Naive thymus-derived CD8-positive, alpha-beta T cell (primary cell): ENCODE data around the gene SF3B4. TPM values are rescaled to one million over a fixed set of nuclear protein-coding genes. Genes with fewer than 3 reads are reported as not detected.
A peak's percentile ranks its signal among the peaks of the same experiment; 100 is the strongest.

Experiments used
- ATAC-seq, 2 donors: fragments of 150-1000 bp; cut with Tn5 transposase in 1 of 2; sonication (Bioruptor Pico), chemical (Tn5 transposase) in 1 of 2; 1 replicate in 1 of 2; 2 replicates in 1 of 2; pipeline ENCODE4 v1.10.0; 2021; ENCODE audit warnings: mild to moderate bottlenecking in 2 of 2, moderate library complexity in 2 of 2
- POLR2A ChIA-PET: fragments of 350-600 bp; sonication (Branson Sonifier 250); formaldehyde crosslinking; loops from one replicate; lab custom pipeline; 2021; ENCODE audit warnings: antibody characterized with exemption; lab: Charles Lee
- DNase-seq, 10 donors: peaks; one replicate each; pipeline versions ENCODE4 v3.0.0 to v3.0.0-alpha.2; 2020 to 2022
- H3K27ac Mint-ChIP-seq, 10 donors: one replicate each; pipeline ENCODE4 v1.8.0; 2020 to 2022; ENCODE audit warnings: mild to moderate bottlenecking in 10 of 10, mixed read lengths in 10 of 10, moderate library complexity in 4 of 10, inconsistent platforms in 1 of 10
- H3K27me3 Mint-ChIP-seq, 5 donors: one replicate each; pipeline ENCODE4 v1.8.0; 2021 to 2022; ENCODE audit warnings: mixed read lengths in 5 of 5
- H3K36me3 Mint-ChIP-seq, 3 donors: one replicate each; pipeline ENCODE4 v1.8.0; 2020 to 2022; ENCODE audit warnings: mixed read lengths in 3 of 3, mild to moderate bottlenecking in 2 of 3, inconsistent platforms in 1 of 3
- H3K4me1 Mint-ChIP-seq, 4 donors: one replicate each; pipeline ENCODE4 v1.8.0; 2021 to 2022; ENCODE audit warnings: mixed read lengths in 4 of 4
- H3K4me3 Mint-ChIP-seq, 10 donors: one replicate each; pipeline ENCODE4 v1.8.0; 2020 to 2022; ENCODE audit warnings: mild to moderate bottlenecking in 10 of 10, mixed read lengths in 10 of 10, moderate library complexity in 6 of 10, inconsistent platforms in 1 of 10
- H3K9me3 Mint-ChIP-seq, 9 donors: one replicate each; pipeline ENCODE4 v1.8.0; 2020 to 2022; ENCODE audit warnings: mixed read lengths in 9 of 9, mild to moderate bottlenecking in 3 of 9, inconsistent platforms in 1 of 9, moderate library complexity in 1 of 9
- polyA plus RNA-seq, 3 donors: library from polyadenylated mRNA; unstranded; fragments of 300-500 nt; fragmentation: Illumina TruSeq; gene quantifications; one replicate each; pipeline ENCODE4 v1.2.3, GENCODE V29; 2021
- total RNA-seq, 8 experiments: library from RNA in 2 of 8; stranded (reverse) in 2 of 8; gene quantifications; one replicate each; pipeline ENCODE4 v1.2.3 and lab custom pipeline; 2021 to 2026

SF3B4 gene
- total and polyA plus RNA-seq, 5 experiments from 2014 or later: 46.5 to 90.4 (median 55.7) TPM

DNA sequence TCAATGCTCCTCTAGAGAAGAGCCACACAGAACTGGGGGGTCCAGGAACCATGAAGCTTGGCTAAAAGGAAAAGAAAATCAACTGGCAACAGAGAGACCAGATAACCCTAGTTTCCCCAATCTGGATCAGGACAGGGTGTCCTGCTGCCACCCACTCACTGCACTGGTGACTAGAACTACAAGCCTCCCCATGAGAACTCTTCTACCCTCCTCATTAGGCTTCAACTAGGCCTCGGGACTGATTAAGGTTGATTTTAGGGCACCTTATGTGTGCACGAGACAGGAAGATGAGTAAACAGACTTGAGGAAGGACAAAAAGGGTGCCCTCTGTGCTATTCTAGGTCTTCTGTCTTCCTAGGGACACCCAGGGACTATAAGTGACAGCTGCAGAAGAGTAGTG, 2.3 kb upstream of the SF3B4 start:
- peaks cover 4 to 16% (median 5%) of the 10 kb centered on the region in 5 donors for H3K27me3 Mint-ChIP-seq
- H3K4me1 Mint-ChIP-seq: peaks cover 23 to 54% (median 34%) of the 10 kb centered on the region in 4 donors
- ATAC-seq (no peak), DNase-seq (no peak)
- H3K27ac Mint-ChIP-seq: peak overlapping the region in 7 of 10 donors; percentile 1 to 98 (median 53)
- H3K36me3 Mint-ChIP-seq: peaks cover 7 to 18% (median 15%) of the 10 kb centered on the region in 3 donors
- H3K9me3 Mint-ChIP-seq: no peaks in the 10 kb centered on the region
- peak overlapping the region in 2 of 10 donors; percentile 22 to 34 for H3K4me3 Mint-ChIP-seq
- POLR2A ChIA-PET: interaction anchor here (0.5 to 3.0 kb wide), 6 partner anchors 14 to 86 kb away, joined by 4 to 21 read pairs (median 8); partner anchors contain the start of gene BOLA1

DNA sequence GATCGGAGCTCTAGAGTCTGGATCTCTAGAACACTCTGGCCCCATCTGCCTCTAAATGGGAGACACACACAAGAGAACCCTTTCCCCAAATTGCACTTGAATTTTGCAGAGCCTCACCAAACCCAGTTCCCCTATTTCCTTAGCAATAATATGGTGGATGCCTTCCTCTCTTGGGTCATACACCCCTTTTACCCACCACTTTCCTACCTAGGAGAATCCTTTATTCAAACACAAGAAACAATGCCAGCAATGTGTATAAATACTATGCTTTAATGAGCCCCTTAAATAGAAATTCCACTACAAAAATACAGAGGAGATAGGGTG, 760 bp upstream of the SF3B4 start:
- no peak for DNase-seq
- H3K27ac Mint-ChIP-seq: peak overlapping the region; percentile 96 to 99 (median 98)
- POLR2A ChIA-PET: interaction anchor here (0.6 to 3.0 kb wide), 17 partner anchors 13 to 436 kb away, joined by 3 to 84 read pairs (median 4); partner anchors contain the start of genes APH1A, BOLA1, PLEKHO1 and RPRD2
- H3K36me3 Mint-ChIP-seq: peaks cover 13 to 33% (median 27%) of the 10 kb centered on the region in 3 donors
- H3K4me3 Mint-ChIP-seq: peak overlapping the region; percentile 89 to 97 (median 92)
- H3K27me3 Mint-ChIP-seq: peaks cover 0 to 16% (median 5%) of the 10 kb centered on the region in 5 donors
- no peaks in the 10 kb centered on the region for H3K9me3 Mint-ChIP-seq
- H3K4me1 Mint-ChIP-seq: peaks cover 30 to 63% (median 45%) of the 10 kb centered on the region in 4 donors
- ATAC-seq: no peak

DNA sequence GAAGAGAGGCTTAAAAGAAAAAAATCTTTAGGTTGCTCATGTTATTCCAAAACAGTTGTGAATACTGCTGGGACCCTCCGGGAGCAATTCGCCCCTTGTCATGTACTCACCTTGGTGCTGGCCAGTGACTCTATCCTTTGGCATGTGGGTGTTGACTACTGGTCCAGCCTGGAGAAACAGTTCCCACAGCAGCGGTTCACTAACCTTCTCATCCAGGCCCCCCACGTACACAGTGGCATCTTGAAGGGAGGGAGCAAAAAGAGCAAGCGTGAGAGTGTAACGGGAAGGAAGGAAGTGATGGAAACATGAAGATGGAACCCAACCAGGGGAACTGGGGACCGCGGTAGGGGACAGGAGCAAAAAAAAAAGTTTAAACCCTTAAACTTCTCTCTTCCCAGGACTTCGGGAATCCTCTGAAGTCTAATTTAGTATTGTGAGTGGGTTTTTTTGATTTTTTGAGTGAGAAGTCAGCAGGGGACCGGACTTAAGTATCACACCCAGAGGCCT, 494 bp downstream of the SF3B4 start:
- Mint-ChIP-seq H3K4me3 (peak overlapping the region; percentile 89 to 97 (median 92)), H3K9me3 (no peaks in the 10 kb centered on the region), H3K4me1 (peaks cover 29 to 63% (median 47%) of the 10 kb centered on the region in 4 donors), H3K27ac (peak overlapping the region; percentile 96 to 99 (median 98)), H3K27me3 (peaks cover 0 to 14% (median 5%) of the 10 kb centered on the region in 5 donors), H3K36me3 (peaks cover 13 to 45% (median 37%) of the 10 kb centered on the region in 3 donors)
- peak in 1 of 10 donors; percentile 6 for DNase-seq
- ATAC-seq: no peak
- POLR2A ChIA-PET: interaction anchor here (1.3 to 1.5 kb wide), 4 partner anchors 11 to 140 kb away, joined by 3 to 84 read pairs (median 6); partner anchors contain the start of gene VPS45

DNA sequence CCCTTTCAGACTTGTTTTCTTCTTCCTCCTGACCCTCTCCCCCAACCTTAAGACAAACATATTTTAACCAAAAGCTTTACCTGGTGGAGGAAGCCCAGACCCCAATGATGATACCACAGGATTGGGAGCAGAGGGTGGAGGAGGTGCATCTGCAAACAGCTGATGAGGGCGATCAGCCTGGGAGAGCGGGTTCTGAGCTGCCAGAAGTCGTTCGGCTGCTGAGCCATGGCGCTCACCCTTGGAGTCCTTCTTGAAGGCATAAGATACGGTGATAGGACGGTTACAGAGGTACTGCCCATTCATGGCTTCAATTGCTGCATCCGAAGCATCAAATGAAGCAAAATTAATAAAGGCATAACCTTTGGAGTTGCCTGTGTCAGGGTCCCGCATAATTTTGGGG, 1.3 kb downstream of the SF3B4 start:
- ATAC-seq (no peak), DNase-seq (no peak)
- H3K4me3 Mint-ChIP-seq: peak overlapping the region; percentile 41 to 97 (median 92)
- H3K36me3 Mint-ChIP-seq: peaks cover 13 to 52% (median 35%) of the 10 kb centered on the region in 3 donors
- H3K27me3 Mint-ChIP-seq: peaks cover 0 to 6% (median 2%) of the 10 kb centered on the region in 5 donors
- no peaks in the 10 kb centered on the region for H3K9me3 Mint-ChIP-seq
- peaks cover 28 to 63% (median 47%) of the 10 kb centered on the region in 4 donors for H3K4me1 Mint-ChIP-seq
- POLR2A ChIA-PET: interaction anchor here (0.6 to 2.3 kb wide), 5 partner anchors 10 to 39 kb away, joined by 3 to 17 read pairs (median 4); a partner anchor contains a TSS
- H3K27ac Mint-ChIP-seq: peak overlapping the region in 6 of 10 donors; percentile 30 to 81 (median 46)

DNA sequence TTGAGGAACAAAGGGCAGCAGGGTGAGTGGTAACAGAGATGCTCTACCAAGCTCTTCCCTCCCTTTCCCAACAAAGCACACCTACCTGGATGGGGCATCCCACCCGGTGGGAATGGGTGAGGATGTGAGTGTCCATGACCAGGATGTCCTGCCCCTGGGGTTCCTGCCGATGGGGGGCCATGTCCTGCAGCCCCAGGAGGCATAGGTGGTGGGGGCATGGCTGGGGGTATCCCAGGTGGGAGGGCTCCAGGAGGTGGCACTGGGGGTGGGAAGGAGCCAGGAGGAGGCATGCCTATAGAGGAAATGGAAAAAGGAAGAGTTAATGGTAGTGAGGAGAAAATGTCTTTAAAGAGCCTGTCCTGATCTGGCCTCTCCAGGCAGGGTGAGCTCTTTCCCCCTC, 1.9 kb downstream of the SF3B4 start:
- Mint-ChIP-seq H3K4me3 (peak overlapping the region; percentile 41 to 97 (median 82)), H3K4me1 (peaks cover 28 to 57% (median 47%) of the 10 kb centered on the region in 4 donors), H3K27ac (peak overlapping the region in 7 of 10 donors; percentile 30 to 81 (median 48)), H3K9me3 (no peaks in the 10 kb centered on the region), H3K36me3 (peaks cover 13 to 52% (median 35%) of the 10 kb centered on the region in 3 donors), H3K27me3 (peaks cover 0 to 1% (median 0%) of the 10 kb centered on the region in 5 donors)
- POLR2A ChIA-PET: interaction anchor here (1.1 to 2.3 kb wide), 4 partner anchors 10 to 81 kb away, joined by 3 to 17 read pairs (median 5); a partner anchor contains a TSS
- ATAC-seq: no peak
- no peak for DNase-seq

DNA sequence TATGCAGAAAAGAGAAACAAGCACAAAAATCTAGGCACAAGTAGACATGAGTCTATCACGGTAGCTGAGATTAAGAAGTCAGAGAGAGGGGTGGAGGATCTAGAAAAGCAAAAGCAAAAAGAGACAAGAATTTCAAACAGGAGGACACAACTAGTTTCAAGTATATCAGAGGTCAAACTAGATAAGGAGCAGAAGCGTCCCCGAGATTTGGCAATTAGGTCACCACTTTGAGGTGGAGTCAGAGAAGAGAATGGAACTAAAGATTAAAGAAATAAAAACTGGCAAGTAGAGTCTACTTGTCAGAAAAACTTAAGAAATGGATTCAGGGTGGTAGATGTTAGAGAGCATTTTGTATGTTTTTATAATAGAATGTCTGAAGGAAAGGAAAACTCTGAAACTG, 2.3 kb downstream of the SF3B4 start:
- POLR2A ChIA-PET: interaction anchor here (1.1 to 2.3 kb wide), 3 partner anchors 25 to 81 kb away, joined by 3 to 17 read pairs (median 4); a partner anchor contains a TSS
- ATAC-seq (no peak), DNase-seq (no peak)
- Mint-ChIP-seq H3K27ac (peak overlapping the region in 5 of 10 donors; percentile 18 to 60 (median 53)), H3K4me3 (peak overlapping the region in 9 of 10 donors; percentile 46 to 95 (median 76)), H3K9me3 (no peaks in the 10 kb centered on the region), H3K4me1 (peaks cover 28 to 55% (median 47%) of the 10 kb centered on the region in 4 donors), H3K27me3 (no peaks in the 10 kb centered on the region), H3K36me3 (peaks cover 13 to 52% (median 35%) of the 10 kb centered on the region in 3 donors)

DNA sequence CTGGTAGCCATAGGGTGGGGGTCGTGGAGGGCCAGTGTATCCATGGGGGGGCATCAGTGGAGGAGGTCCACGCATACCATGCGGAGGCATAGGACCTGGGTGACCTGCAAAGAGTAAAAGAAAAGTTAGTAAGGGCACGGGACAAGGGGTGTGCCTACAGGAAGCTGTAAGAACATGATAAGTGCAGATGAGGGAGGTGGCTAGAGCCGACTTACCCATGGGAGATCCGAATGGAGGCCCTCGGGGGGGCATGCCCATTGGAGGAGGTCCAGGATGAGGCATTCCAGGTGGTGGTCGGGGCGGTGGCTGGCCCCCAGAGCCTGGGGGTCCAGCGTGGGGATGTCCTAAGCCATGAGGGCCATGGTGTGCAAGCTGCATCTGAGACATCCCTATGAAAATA, 4.0 kb downstream of the SF3B4 start:
- peak overlapping the region in 2 of 10 donors; percentile 27 to 85 for H3K27ac Mint-ChIP-seq
- no peaks in the 10 kb centered on the region for H3K9me3 Mint-ChIP-seq
- H3K4me1 Mint-ChIP-seq: peaks cover 26 to 50% (median 44%) of the 10 kb centered on the region in 4 donors
- POLR2A ChIA-PET: interaction anchor here (3.2 kb wide), 1 partner anchor 36 kb away, joined by 14 read pairs; a partner anchor contains a TSS
- H3K4me3 Mint-ChIP-seq: peak overlapping the region in 3 of 10 donors; percentile 6 to 55 (median 54)
- no peak for DNase-seq
- no peak for ATAC-seq
- H3K27me3 Mint-ChIP-seq: no peaks in the 10 kb centered on the region
- H3K36me3 Mint-ChIP-seq: peaks cover 13 to 52% (median 35%) of the 10 kb centered on the region in 3 donors

DNA sequence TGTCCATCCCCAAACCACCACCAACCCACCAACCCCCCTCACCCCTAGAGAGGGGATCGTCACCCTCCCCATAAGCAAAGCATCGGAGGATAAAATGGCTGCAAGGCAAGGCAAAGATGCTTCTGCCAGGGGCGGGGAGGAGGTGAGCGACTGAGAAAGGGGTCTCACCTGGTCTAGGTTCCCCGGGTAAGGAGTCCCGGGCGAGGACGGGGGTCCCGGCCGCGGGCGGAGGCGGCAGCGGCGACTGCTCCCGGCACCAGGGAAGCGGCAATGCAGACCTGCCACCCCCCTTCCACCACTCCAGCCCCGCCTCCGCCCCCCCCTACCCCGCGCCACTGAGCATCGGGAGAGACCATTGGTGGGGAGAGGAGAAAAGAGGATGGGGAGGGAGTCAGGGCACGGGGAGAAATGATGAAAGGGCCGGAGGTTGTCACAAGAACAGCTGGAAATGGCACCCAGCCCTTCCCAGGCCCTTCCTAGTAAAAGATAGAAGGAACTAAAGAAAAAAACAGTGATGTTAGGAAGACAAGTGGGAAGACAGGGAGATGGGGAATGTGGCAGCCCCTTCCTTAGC, 9.9 kb downstream of the SF3B4 start, which contains the start of gene SV2A:
Gene SV2A, minus strand, starts transcription at position 274 of the 574 bp plus-strand sequence. CDS start 4,004 bp downstream, outside the sequence.
- Mint-ChIP-seq H3K4me3 (peak within 1 kb of the TSS; percentile 68 to 93 (median 90)), H3K36me3 (peaks cover 0 to 12% (median 6%) of the 10 kb centered on the region in 3 donors), H3K27me3 (peaks cover 0 to 4% (median 0%) of the 10 kb centered on the region in 5 donors), H3K9me3 (no peaks in the 10 kb centered on the region), H3K27ac (peak within 1 kb of the TSS; percentile 31 to 89 (median 86)), H3K4me1 (peaks cover 12 to 47% (median 42%) of the 10 kb centered on the region in 4 donors)
- ATAC-seq (peak; percentile 66 to 76), DNase-seq (peak in 7 of 10 donors; percentile 28 to 70 (median 41))
- POLR2A ChIA-PET: interaction anchor here (2.3 kb wide), 1 partner anchor 30 kb away, joined by 7 read pairs; a partner anchor contains a TSS

DNA sequence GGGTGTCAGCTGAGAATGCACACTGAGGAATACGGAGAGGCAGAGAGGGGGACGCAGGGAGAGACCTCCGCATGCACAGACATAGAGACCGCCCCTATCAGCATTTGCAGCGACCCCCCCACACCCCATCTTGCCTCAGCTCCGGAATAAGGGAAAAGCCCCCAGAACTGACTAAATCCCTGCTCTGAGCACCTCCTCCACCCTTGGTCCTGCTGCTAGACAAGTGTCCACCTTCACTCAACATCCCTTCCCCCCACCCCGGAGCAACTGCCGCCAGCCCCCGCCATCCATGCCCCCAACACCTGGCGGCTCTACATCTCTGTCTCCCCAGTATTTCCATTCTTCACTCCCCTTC, 10.7 kb downstream of the SF3B4 start:
- Mint-ChIP-seq H3K9me3 (no peaks in the 10 kb centered on the region), H3K4me3 (peak overlapping the region; percentile 68 to 93 (median 90)), H3K4me1 (peaks cover 14 to 46% (median 42%) of the 10 kb centered on the region in 4 donors), H3K36me3 (peaks cover 0 to 4% (median 3%) of the 10 kb centered on the region in 3 donors), H3K27me3 (peaks cover 0 to 4% (median 0%) of the 10 kb centered on the region in 5 donors), H3K27ac (peak overlapping the region in 7 of 10 donors; percentile 31 to 85 (median 78))
- ATAC-seq (peak; percentile 44 to 50), DNase-seq (no peak)
- POLR2A ChIA-PET: interaction anchor here (1.5 to 2.8 kb wide), 3 partner anchors 9 to 29 kb away, joined by 6 to 20 read pairs (median 15); partner anchors contain the start of gene SF3B4

DNA sequence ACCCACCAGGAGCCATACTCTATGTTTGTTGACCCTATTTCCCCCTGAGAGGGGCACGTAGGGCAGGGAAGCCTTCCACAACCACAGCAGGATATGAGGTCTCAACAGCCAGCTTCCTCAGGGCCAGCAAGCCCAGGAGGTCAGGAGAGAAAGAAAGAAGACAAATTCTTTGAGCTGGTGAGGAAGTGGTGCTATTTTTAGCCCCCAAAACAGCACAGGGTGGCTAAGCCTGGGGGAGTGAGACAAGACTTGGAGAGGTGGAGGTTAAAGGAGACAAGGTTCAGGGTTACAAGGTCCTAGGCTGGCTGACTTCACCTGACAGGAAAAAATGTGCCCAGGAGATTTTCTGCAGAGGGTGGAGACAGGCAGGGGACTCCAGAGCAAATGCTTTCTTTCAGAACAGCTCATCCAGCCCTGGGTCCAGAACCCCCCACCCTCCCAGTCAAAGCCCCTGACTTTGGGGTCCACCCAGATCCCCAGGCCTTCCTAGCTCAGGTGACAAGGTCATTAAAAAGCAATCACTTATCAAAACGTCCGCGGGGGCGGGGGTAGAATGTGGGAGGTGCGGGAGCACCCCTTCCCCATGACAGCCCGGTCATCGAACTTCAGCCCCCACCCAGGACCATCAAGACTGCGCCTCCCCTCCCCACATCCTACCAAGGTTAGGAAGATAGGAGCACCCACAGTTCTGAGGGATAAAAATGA, 11.3 kb downstream of the SF3B4 start:
- Mint-ChIP-seq H3K9me3 (no peaks in the 10 kb centered on the region), H3K27ac (peak overlapping the region; percentile 10 to 85 (median 72)), H3K27me3 (peaks cover 0 to 4% (median 0%) of the 10 kb centered on the region in 5 donors), H3K36me3 (no peaks in the 10 kb centered on the region), H3K4me1 (peaks cover 14 to 46% (median 42%) of the 10 kb centered on the region in 4 donors), H3K4me3 (peak overlapping the region; percentile 68 to 93 (median 90))
- ATAC-seq: peak; percentile 21 to 45
- no peak for DNase-seq
- POLR2A ChIA-PET: interaction anchor here (1.5 to 2.8 kb wide), 3 partner anchors 10 to 29 kb away, joined by 6 to 20 read pairs (median 15); partner anchors contain the start of gene SF3B4

DNA sequence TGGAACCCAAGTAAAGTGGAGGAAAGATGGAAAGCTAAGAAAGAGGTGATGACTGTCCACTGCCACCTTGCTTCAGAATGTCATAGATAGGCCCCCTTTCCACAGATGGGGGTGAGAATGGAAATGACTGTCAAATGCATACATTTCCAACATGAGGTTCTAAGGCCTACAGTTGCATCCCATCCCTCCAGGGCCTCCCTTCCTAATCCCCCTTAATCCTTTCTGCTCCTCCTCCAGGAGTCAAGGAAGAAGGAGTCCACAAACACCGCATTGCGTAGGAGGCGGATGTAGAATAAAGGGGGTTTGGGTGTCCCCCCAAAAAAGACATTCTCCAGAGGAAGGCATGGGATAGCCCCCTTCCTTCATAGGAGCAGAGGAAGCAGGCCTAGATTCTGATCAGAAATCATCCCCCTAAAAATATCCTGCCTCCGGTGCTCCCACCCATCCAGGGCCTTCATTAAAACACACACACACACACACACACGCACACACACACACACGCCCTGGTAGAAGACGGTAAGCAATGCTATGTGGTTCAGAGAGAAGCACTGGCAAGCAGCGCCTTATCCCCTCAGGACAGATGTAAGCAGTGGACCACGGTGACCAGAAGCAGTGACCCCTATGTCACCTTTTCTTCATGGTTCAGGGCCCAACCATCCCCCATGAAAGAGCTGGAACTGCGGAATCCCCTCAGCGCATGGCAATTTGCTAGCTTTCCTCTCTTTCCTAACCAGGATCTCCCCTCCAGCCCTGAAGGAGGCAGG, 12.0 kb downstream of the SF3B4 start:
- no peak for DNase-seq
- Mint-ChIP-seq H3K4me1 (peaks cover 14 to 46% (median 42%) of the 10 kb centered on the region in 4 donors), H3K9me3 (no peaks in the 10 kb centered on the region), H3K27ac (peak overlapping the region; percentile 10 to 85 (median 66)), H3K27me3 (peaks cover 0 to 4% (median 0%) of the 10 kb centered on the region in 5 donors), H3K36me3 (no peaks in the 10 kb centered on the region), H3K4me3 (peak overlapping the region; percentile 68 to 93 (median 90))
- no peak for ATAC-seq
- POLR2A ChIA-PET: interaction anchor here (1.5 to 2.8 kb wide), 3 partner anchors 11 to 28 kb away, joined by 6 to 20 read pairs (median 15); partner anchors contain the start of gene SF3B4
